ENCODE measurements around the gene GAPDH.
"Not testable (repeated sequence)": the region's sequence is repeated elsewhere in the genome, so short reads cannot be mapped to it uniquely, and the experiment has no call there.

Gene GAPDH

DNA sequence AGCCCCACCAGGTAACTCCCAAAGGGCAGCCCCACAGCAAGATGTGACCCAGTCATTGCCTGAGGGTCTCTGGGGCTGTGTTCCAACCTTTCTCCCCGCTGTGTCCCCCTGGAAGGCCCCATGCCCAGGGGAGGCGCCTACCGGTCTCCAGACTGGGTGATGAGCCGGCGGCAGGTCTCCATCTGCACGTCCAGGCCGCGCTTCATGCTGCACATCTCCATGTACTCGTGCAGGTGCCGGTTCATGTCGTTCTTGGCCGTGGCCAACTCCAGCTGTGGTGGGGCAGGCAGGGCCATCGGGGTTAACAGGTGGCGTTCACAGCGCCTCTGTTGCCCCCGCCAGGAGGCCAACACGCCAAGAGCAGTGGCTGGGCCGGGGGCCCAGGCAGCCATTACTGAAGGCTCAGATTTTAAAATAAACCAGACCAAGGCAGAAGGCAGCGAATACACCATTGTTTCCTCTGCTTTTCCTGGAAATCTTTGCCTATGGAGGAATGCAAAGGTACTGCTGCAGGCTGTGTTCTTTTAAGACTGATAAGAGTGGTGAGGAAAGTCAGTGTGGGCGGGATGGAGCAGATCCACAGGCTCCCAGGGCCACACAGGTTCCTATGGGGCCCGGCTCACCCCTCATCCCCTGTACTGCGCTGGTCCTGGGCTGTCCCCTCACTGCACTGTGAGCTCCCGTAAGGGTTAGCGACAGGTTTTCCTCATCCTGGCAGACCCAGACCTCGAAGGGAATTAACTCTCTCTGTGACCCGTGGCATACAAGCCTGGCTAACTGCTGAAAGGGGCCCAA, 7.3 kb downstream of the GAPDH start:
- no peak for DNase-seq (ENCODE audit: insufficient read length, low spot score)

DNA sequence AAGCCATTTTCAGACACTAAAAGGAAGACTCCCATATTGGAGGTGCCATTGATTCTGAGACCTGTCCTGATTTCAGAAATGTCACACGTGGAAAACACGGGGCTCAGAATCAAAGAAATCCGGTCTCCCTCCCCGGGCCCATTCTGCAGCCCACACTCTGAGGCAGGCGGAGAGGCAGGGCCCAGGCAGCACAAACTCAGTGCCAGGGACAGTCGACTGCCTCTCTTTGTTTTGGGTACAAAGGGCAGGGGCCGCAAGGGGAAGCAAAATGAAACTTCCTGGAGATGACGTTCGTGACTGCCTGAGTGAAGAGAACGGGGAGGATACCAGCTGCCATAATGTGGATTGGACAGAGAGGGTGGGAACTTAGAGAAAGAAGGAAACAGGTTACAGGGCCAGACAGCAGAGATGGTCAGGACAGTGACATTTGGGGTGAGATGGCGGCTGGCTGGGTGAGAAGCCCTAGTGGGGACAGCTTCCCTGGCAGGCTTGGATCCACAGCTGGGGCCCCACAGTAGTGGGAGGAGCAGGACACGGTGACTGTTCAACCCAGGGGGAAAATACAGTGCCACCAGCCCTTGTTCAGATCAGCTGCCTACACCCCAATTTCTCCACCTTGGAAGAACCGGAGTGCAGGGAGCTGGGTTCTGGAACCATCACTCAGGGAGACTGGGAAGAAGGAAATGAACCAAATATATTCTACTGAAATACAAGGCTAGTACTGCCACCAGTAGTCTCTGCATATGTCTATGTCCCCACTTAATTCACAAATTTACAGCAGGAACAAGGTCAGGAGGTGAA, 8.1 kb downstream of the GAPDH start:
- no peak for DNase-seq (ENCODE audit: insufficient read length, low spot score)
- FAIRE-seq: peak; percentile 58

More for the DNA sequence above, 7.3 kb downstream of the GAPDH start:
- no peak for FAIRE-seq

DNA sequence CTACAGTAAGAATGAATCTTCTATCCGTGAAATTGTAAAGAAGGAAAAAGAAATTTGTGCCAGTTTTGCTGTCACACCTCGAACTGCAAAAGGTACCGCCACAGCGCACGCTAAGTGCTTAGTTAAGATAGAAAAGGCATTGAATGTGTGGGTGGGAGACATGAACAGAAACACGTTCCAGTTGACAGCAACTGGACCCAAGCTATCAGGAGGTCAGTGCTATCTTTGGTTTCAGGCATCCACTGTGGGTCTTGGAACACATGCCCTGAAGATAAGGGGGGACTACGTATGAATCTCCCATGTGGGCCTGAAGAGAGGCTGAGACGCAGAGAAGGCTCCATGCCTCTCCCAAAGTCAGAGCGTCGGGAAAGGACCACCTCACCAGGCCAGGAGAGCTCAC, 11.7 kb downstream of the GAPDH start:
- FAIRE-seq: no peak
- DNase-seq (ENCODE audit: insufficient read length, low spot score): no peak

DNA sequence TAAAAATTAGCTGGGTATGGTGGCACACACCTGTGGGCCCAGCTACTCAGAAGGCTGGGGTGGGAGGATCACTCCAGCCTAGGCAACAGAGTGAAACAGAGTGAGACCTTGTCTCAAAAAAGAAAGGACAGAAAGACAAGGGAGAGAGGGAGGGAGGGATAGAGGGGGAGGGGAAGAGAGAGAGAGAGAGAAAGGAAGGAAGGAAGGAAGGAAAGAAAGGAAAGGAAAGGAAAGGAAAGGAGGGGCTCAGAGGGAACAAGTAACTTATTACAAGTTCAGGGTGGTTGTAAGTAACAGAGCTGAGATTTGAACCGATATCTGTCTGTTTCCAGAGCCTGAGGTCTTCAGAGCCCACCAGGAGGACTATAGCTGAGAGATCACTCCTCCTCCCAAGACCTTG, 13.2 kb downstream of the GAPDH start:
- FAIRE-seq: no peak

DNA sequence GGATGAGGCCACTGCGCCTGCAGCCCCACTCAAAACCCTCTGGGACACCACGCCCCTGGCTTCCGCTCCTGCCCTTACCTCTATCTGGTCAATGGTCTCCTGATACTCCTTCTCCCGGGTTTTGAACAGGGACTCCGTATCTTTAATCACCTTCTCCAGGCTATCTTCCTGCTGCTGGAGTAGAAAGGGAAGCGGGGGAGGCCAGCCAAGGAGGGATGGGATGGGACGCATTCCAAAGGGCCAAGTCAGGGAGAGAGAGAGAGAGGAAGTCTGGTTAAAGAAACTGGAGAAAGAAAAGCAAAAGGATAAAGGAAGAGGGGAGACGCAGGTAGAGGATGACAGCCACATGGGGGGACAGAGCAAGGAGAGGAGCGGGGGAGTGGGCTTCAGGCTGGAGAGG, 13.7 kb downstream of the GAPDH start:
- FAIRE-seq (peak; percentile 94), DNase-seq (ENCODE audit: insufficient read length, low spot score) (peak; percentile 80)

More for the DNA sequence above, 13.2 kb downstream of the GAPDH start:
- DNase-seq (ENCODE audit: insufficient read length, low spot score): no peak

DNA sequence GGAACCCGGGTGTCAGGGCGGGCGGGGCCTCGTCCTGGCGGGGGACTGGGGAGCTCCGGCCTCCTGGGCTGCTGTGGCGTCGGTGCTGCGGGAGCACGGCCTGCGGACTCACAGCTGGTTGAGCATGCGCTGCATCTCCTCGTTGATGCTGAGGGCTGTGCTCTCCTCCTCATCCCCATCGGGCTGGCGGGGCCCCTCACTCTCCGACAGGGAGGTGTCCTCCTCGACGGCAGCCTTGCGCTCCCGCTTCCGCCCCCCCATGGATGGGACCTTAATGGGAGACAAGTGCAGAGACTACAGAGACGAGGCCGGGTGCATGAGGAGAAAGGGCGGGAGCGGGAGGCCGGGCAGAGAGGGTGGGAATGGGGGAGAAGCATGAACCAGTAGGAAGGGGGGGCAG, 14.2 kb downstream of the GAPDH start:
- FAIRE-seq (no peak), DNase-seq (ENCODE audit: insufficient read length, low spot score) (no peak)

- DNase-seq (ENCODE audit: insufficient read length, low spot score) (no peak), FAIRE-seq (no peak)
Observed at GRCh38 chr12:6548966-6549683, 14.8 kb downstream of the GAPDH start.

DNA sequence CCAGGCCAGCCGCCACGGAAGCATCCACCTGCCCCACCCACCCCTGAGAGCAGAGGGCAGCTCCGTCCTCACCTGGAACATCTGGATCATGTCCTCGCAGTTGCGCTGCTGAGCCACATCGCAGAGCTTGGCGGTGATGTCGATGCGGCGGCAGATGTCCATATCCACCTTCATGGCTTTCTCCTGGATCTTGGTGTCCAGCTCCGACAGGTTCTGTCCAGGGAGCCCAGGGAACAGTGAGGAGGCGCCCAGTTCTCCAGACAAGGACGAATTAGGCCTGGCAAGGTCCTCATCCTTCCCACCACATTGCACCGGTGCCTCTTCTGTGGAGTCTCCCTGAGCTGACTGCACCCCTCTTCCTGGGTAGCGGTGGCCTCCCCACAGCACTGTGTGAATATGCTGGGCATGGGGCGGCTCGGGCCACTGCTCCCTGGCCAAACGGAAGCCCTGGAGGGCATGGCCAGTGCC, 15.4 kb downstream of the GAPDH start:
- DNase-seq (ENCODE audit: insufficient read length, low spot score) (no peak), FAIRE-seq (peak; percentile 70)

GRCh38 chr12:6550294-6551062, 16.2 kb downstream of the GAPDH start:
- FAIRE-seq (peak; percentile 64), DNase-seq (ENCODE audit: insufficient read length, low spot score) (no peak)

DNA sequence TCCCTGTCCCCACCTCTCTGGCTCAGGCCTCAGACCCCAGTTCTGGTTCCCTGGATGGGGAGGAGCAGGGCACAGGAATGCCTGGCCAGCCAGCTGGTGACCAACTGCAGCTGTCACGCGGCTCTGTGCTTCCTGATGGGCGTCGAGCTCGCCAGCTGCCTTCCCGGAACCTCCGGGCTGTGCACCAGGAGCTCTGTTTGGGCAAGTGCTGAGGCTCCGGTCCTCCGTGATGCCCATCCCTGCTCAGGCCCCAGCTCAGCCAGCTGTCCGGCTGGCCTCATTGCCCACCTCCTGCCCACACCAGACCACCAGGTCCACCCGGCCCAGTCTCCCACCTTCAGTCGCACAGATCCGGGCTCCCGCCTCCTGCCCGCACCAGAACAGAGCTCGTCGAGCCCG, 16.7 kb downstream of the GAPDH start:
- FAIRE-seq (no peak), DNase-seq (ENCODE audit: insufficient read length, low spot score) (no peak)

DNA sequence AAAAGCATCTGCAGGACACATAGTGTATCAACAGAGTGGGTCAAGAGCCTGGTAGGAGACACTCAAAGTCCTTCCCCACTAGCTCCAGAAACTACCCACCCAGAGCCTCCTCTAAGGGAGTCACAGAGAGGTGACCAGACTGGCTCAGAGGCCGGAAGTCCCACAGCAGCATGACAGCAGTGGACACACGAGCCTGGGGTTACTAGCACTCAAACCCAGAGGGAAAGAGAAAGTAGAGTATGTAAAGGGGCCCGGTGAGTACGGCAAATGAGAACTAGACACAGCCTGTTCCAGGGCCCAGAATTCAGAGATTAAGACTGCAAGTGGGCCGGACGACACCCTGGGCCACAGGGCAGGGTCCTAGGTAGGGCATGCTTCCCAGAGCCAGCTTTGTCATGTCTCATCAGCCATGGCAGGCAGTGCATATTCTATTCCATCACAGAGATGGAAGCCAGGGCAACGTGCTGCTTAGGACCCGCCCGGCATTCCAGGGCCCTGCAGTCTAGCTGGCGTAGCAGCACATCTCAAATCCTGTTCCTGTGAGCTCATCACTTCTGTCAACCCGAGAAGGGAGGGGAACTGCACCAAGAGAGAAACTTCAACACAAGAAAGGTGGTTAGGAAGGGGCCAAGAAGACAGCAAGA, 17.3 kb downstream of the GAPDH start:
- peak; percentile 81 for FAIRE-seq
- no peak for DNase-seq (ENCODE audit: insufficient read length, low spot score)

- FAIRE-seq: peak; percentile 90
Observed at GRCh38 chr12:6552140-6552551, 17.8 kb downstream of the GAPDH start.

DNA sequence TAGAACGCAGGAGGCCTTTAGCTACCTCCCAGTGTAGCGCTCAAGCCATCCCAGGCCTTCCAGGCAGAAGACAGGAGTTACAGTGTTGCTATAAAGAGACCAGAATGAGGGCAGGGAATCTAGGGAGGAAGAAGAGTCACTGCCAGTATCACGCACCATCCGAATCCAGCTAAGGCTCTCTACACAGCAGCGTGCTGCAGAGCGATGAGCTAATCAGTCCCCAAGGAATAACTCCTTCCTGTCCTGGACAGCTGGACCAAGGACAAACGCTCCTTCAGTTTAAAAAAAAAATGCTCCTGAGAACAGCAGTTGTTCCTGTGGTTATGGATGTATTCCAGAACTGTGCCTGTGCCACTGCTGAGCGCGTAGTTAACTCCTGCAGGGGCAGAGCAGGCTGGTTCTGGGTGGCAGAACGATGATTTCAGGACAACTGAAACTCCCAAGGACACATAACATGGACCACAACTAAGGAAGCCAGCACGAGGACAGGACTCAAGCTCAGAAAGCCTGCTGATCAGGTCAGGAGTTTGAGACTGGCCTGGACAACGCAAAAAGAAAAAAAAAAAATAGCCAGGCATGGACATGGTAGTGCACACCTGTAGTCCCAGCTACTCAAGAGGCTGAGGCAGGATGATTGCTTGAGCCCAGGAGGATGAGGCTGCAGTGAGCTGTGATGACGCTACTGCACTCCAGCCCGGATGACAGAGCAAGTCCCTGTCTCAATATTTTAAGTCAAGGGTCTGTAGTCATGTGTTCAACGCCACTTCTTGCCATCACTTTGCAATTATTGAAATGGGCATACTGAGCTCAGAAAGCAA, 18.9 kb downstream of the GAPDH start:
- no peak for DNase-seq (ENCODE audit: insufficient read length, low spot score)
- peak; percentile 69 for FAIRE-seq

More at GRCh38 chr12:6552140-6552551, 17.8 kb downstream of the GAPDH start:
- no peak for DNase-seq (ENCODE audit: insufficient read length, low spot score)

DNA sequence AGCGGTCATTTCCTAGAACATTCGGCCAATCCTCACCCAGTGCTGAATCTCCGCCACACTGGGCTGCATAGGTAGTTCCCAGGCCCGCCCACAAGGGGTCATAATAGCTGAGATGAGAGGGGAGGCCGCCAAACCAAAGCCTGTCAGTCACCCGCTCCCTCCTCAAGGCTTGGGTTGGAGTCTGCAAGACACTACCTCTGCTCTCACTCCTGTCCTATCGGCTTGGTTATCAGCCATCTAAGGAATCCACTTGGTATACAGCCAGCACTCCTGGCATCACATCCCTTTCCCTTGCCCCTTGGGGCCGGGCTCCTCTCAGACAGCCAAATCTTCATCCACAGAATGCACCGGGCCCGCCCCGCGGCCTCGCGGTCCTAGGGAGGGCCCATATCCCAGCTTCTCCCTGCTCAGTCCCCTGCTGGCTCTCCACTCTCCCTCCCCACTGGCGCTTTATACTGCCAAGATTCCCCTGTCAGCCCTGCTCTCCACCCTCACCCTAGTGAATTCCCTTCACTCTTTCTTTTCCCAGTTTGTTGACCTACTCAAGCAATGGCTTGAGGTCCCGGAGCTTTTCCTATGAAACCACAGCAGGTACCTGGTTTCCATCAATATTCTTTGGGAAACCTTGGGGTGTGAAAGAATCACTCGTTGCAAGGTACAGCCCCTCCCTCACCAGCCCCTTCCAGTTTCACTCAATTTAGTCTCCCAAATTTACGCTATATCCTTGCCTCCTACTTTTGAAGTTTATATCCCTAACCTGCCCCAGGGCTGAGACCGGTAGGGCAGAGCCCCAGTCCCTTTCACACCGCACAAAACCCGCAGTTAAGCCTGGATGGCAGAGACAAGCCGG, 20.1 kb downstream of the GAPDH start:
- FAIRE-seq: peak; percentile 82

GRCh38 chr12:6555018-6555691, 20.8 kb downstream of the GAPDH start:
- no peak for DNase-seq (ENCODE audit: insufficient read length, low spot score)
- peak; percentile 72 for FAIRE-seq

More for the DNA sequence above, 20.1 kb downstream of the GAPDH start:
- peak; percentile 89 for DNase-seq (ENCODE audit: insufficient read length, low spot score)

DNA sequence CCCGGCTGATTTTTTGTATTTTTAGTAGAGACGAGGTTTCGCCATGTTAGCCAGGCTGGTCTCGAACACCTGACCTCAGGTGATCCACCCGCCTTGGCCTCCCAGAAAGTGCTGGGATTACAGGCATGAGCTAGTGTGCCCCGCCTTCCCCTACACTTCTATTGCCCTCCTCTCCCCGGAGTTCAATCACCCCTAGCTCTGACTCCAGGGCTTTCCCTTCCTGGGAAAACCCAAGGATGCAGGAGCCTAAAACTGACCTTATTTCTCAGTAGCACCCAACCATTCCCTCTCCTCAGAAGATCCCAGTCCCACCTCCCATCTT, 22.1 kb downstream of the GAPDH start:
- FAIRE-seq; DNase-seq (ENCODE audit: insufficient read length, low spot score): not testable (repeated sequence)

DNA sequence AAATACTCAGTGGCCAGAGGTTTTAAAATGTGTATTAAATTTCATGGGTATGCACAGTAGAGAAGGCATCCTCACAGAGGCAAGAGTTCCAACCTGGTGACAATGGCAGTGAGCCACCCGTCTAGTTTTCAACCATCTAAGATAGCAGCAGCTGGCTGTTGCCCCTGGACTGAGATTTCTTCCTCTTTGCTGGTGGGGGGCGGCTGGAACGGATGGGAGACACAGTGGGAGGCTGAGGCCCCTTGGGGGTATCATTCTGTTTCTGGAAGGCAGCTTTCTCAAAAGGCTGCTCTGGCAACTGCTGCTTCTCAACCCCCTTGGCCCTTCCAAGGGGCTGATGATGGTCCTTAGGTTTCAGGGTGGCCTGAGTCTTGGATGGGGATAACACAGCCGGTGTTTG, 22.5 kb downstream of the GAPDH start:
- DNase-seq (ENCODE audit: insufficient read length, low spot score) (no peak), FAIRE-seq (no peak)
